Aorta (tissue), 5 donors: Measurements from ENCODE around the gene PTPRCAP. TPM values are rescaled to one million over a fixed set of nuclear protein-coding genes. Genes with fewer than 3 reads are reported as not detected.
"Not testable (repeated sequence)": the region's sequence is repeated elsewhere in the genome, so short reads cannot be mapped to it uniquely, and the experiment has no call there.

ENCODE experiments used
- ATAC-seq: fragments of 200-7000 bp; cut with Tn5 transposase; one replicate; pipeline ENCODE4 v1.9.1; 2022; ENCODE audit warnings: moderate library complexity; ENCODE audit not compliant: low FRiP score
- DNase-seq, 2 donors: peaks; one replicate each; pipeline ENCODE4 v3.0.0-alpha.2; 2020
- H3K27ac ChIP-seq, 2 donors: one replicate each; pipeline ENCODE4 v1.5.1; 2013; ENCODE audit warnings: low read length in 2 of 2, mild to moderate bottlenecking in 2 of 2, moderate library complexity in 2 of 2, control low read depth in 1 of 2, inconsistent platforms in 1 of 2, low read depth in 1 of 2
- H3K27me3 ChIP-seq, 2 donors: one replicate each; pipeline ENCODE4 v1.6.1; 2013; ENCODE audit warnings: control low read depth in 1 of 2, low read length in 1 of 2, mild to moderate bottlenecking in 1 of 2, moderate library complexity in 1 of 2; ENCODE audit not compliant: insufficient read depth in 2 of 2, control insufficient read depth in 1 of 2
- H3K36me3 ChIP-seq, 2 donors: one replicate each; pipeline ENCODE4 v1.6.1; 2013; ENCODE audit warnings: control low read depth in 1 of 2, low read length in 1 of 2, mild to moderate bottlenecking in 1 of 2; ENCODE audit not compliant: insufficient read depth in 2 of 2, control insufficient read depth in 1 of 2
- H3K4me1 ChIP-seq, 2 donors: one replicate each; pipeline ENCODE4 v1.6.1; 2013; ENCODE audit warnings: low read length in 2 of 2, control low read depth in 1 of 2, mild to moderate bottlenecking in 1 of 2, moderate library complexity in 1 of 2; ENCODE audit not compliant: insufficient read depth in 2 of 2, control insufficient read depth in 1 of 2
- H3K4me3 ChIP-seq, 2 donors: one replicate each; pipeline ENCODE4 v1.5.1; 2013; ENCODE audit warnings: low read length in 2 of 2, control low read depth in 1 of 2, mild to moderate bottlenecking in 1 of 2
- H3K9me3 ChIP-seq: one replicate; pipeline ENCODE4 v1.6.1; 2013; ENCODE audit warnings: mild to moderate bottlenecking, low read length; ENCODE audit not compliant: control insufficient read depth
- WGBS, 2 donors: extraction: QIAGEN DNeasy Blood & Tissue Kit; methylation state at CpG; one replicate each; pipeline ENCODE4 v1.1.7; 2013; 5-methylcytosine and 5-hydroxymethylcytosine counted together
- intact Hi-C, 2 donors: fragments of 100-400 bp; cut with DNase I; formaldehyde crosslinking; loops; one replicate each; pipeline versions ENCODE4 v1.14.2 to v1.15.0; 2022
- polyA plus RNA-seq, 2 donors: library from polyadenylated mRNA; stranded (reverse); fragments of 200-250 nt; gene quantifications; one replicate each; pipeline ENCODE4 v1.2.3, GENCODE V29; 2013
- total RNA-seq, 2 donors: library from RNA; stranded (reverse); fragmentation: NEBNext Ultra II Directional; extraction: Animal tissue kit (Norgen Biotek cat#: 25700); gene quantifications; one replicate each; pipeline ENCODE4 v1.2.1, GENCODE V29; 2021
- donor health status: healthy with polysubstance abuse.
- donor health status: Bipolar disorder and iron deficiency.
- donor health status: DM: no; HTN: no; CAD: no.
- donor health status: DM: no; HTN: no; CAD: no.
- donor health status: DM: yes; HTN: yes; CAD: no.

Gene PTPRCAP
- total and polyA plus RNA-seq, 4 donors, result 2.0 to 13.8 (median 3.8) TPM

- H3K4me3 ChIP-seq, result no peak overlapping the region
- intact Hi-C loops, result loop anchor here (5.0 kb wide), 2 partner anchors 40 to 65 kb away; partner anchors contain the start of genes PPP1CA (in 2 of the 2), TBC1D10C (in 2 of the 2), CDK2AP2 (in 1 of the 2) and PITPNM1 (in 1 of the 2)
- DNase-seq (no peak), ATAC-seq (no peak)
- no peaks in the 10 kb centered on the region for H3K9me3 ChIP-seq
- H3K4me1 ChIP-seq, result no peaks in the 10 kb centered on the region
- H3K36me3 ChIP-seq, result no peaks in the 10 kb centered on the region
- no peak overlapping the region for H3K27ac ChIP-seq
- no peaks in the 10 kb centered on the region for H3K27me3 ChIP-seq
- 74 to 75% methylated on average over 11 of the region's 11 CpGs for WGBS, 2 donors
Measured at GRCh38 chr11:67466962-67467771, 29.7 kb upstream of the PTPRCAP start.

- Histone ChIP-seq H3K4me1 (no peaks in the 10 kb centered on the region), H3K27ac (no peak overlapping the region), H3K27me3 (no peaks in the 10 kb centered on the region), H3K36me3 (no peaks in the 10 kb centered on the region), H3K9me3 (no peaks in the 10 kb centered on the region), H3K4me3 (no peak overlapping the region)
- 62 to 69% methylated on average over 5 of the region's 5 CpGs for WGBS, 2 donors
- intact Hi-C loops, result loop anchor here (5.0 kb wide), 2 partner anchors 41 to 64 kb away; partner anchors contain the start of genes PPP1CA (in 2 of the 2), TBC1D10C (in 2 of the 2), CDK2AP2 (in 1 of the 2) and PITPNM1 (in 1 of the 2)
- DNase-seq (no peak), ATAC-seq (no peak)
Measured at GRCh38 chr11:67466367-67466766, 28.9 kb upstream of the PTPRCAP start.

- not testable (repeated sequence) for H3K4me1 ChIP-seq, H3K4me3 ChIP-seq, ATAC-seq, H3K27ac ChIP-seq, DNase-seq, H3K9me3 ChIP-seq, H3K36me3 ChIP-seq, H3K27me3 ChIP-seq
- intact Hi-C loops, result loop anchor here (5.0 kb wide), 2 partner anchors 42 to 63 kb away; partner anchors contain the start of genes PPP1CA (in 2 of the 2), TBC1D10C (in 2 of the 2), CDK2AP2 (in 1 of the 2) and PITPNM1 (in 1 of the 2)
- 20 to 25% methylated on average over 2 of the region's 2 CpGs for WGBS, 2 donors
Measured at GRCh38 chr11:67465530-67465929, 28.0 kb upstream of the PTPRCAP start.

- Histone ChIP-seq H3K27me3 (no peaks in the 10 kb centered on the region), H3K36me3 (no peaks in the 10 kb centered on the region), H3K27ac (peak overlapping the region in 1 of 2 donors; percentile 49), H3K9me3 (no peaks in the 10 kb centered on the region), H3K4me1 (no peaks in the 10 kb centered on the region), H3K4me3 (peak overlapping the region; percentile 18 to 49)
- DNase-seq (no peak), ATAC-seq (no peak)
- intact Hi-C loops, result loop anchor here (5.0 kb wide), 2 partner anchors 42 to 63 kb away; partner anchors contain the start of genes PPP1CA (in 2 of the 2), TBC1D10C (in 2 of the 2), CDK2AP2 (in 1 of the 2) and PITPNM1 (in 1 of the 2)
- 49 to 57% methylated on average over 3 of the region's 3 CpGs for WGBS, 2 donors
Measured at GRCh38 chr11:67465189-67465510, 27.7 kb upstream of the PTPRCAP start.

GRCh38 chr11:67464411-67465188 is 27.1 kb upstream of the PTPRCAP start:
- ATAC-seq, result peak; percentile 89
- Histone ChIP-seq H3K9me3 (no peaks in the 10 kb centered on the region), H3K4me1 (no peaks in the 10 kb centered on the region), H3K27me3 (no peaks in the 10 kb centered on the region), H3K4me3 (peak overlapping the region; percentile 18 to 49), H3K27ac (peak overlapping the region in 1 of 2 donors; percentile 85), H3K36me3 (no peaks in the 10 kb centered on the region)
- DNase-seq, result peak; percentile 93 to 95
- intact Hi-C loops, result loop anchor here (5.0 kb wide), 2 partner anchors 43 to 62 kb away; partner anchors contain the start of genes PPP1CA (in 2 of the 2), TBC1D10C (in 2 of the 2), CDK2AP2 (in 1 of the 2) and PITPNM1 (in 1 of the 2)
- 19 to 29% methylated on average over 39 to 56 of the region's 56 CpGs for WGBS, 2 donors

- Histone ChIP-seq H3K9me3 (no peaks in the 10 kb centered on the region), H3K36me3 (no peaks in the 10 kb centered on the region), H3K27me3 (no peaks in the 10 kb centered on the region), H3K4me1 (no peaks in the 10 kb centered on the region), H3K4me3 (no peak overlapping the region), H3K27ac (peak overlapping the region in 1 of 2 donors; percentile 18)
- DNase-seq, result peak; percentile 91 to 94
- intact Hi-C loops, result no loop called here
- WGBS, 2 donors, result 69 to 71% methylated on average over 20 of the region's 20 CpGs
- ATAC-seq, result peak; percentile 69
Measured at GRCh38 chr11:67463680-67464410, 26.4 kb upstream of the PTPRCAP start.

- Histone ChIP-seq H3K4me1 (no peaks in the 10 kb centered on the region), H3K9me3 (no peaks in the 10 kb centered on the region), H3K27ac (no peak overlapping the region), H3K36me3 (no peaks in the 10 kb centered on the region), H3K27me3 (no peaks in the 10 kb centered on the region), H3K4me3 (no peak overlapping the region)
- no peak for DNase-seq
- intact Hi-C loops, result no loop called here
- 90 to 91% methylated on average over 10 of the region's 10 CpGs for WGBS, 2 donors
- no peak for ATAC-seq
Measured at GRCh38 chr11:67463186-67463585, 25.7 kb upstream of the PTPRCAP start.

- no peak for ATAC-seq
- WGBS, 2 donors, result 82 to 86% methylated on average over 19 of the region's 19 CpGs
- Histone ChIP-seq H3K27ac (no peak overlapping the region), H3K27me3 (no peaks in the 10 kb centered on the region), H3K9me3 (no peaks in the 10 kb centered on the region), H3K36me3 (no peaks in the 10 kb centered on the region), H3K4me3 (no peak overlapping the region), H3K4me1 (no peaks in the 10 kb centered on the region)
- intact Hi-C loops, result no loop called here
- DNase-seq, result no peak
Measured at GRCh38 chr11:67458266-67458665, 20.8 kb upstream of the PTPRCAP start.
